RWPE1 (cell line): ENCODE measurements around the gene CCDC174.

Source experiments
- CTCF ChIA-PET: fragments of 350-600 bp; sonication (Branson Sonifier 250); formaldehyde crosslinking; extraction: SDS; loops from one replicate; lab custom pipeline; 2021; lab: Yijun Ruan, JAX
- POLR2A ChIA-PET: fragments of 400-600 bp; formaldehyde crosslinking; extraction: SDS; loops from one replicate; lab custom pipeline; 2020; ENCODE audit warnings: antibody characterized with exemption; ENCODE audit not compliant: low non-redundant PET; lab: Yijun Ruan, JAX
- DNase-seq: peaks from one replicate; pipeline ENCODE4 v3.0.0; 2012; ENCODE audit warnings: low spot score
- H3K27ac ChIP-seq: fragments of 450-650 bp; 2 replicates; pipeline ENCODE4 v1.5.1; 2017
- TF ChIP-seq, protein P1 (sequence below): fragments of 450-650 bp; conservative IDR thresholded peaks from 2 replicates; pipeline ENCODE4 v1.5.1; 2017; ENCODE audit warnings: low read depth, mild to moderate bottlenecking

The CCDC174 gene

DNA sequence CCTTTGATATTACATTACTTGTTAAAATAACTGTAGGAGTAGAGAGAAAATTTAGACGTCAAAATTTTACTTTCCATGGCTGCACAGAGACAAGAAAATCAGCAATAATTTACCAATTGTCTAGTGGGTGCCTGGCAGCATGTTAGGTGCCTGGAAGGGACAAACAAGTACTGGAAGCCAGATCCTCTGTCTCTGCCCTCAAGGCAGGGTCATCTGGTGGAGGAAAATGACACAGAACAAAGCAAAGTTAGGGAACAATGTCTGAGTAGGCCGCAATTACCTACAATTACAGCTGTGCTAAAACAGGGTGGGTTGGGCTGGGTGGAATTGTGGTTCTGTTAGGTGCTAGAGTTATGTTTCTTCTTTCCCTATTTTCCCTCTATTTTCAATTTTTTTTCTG, 7.4 kb downstream of the CCDC174 start:
- H3K27ac ChIP-seq = no peak overlapping the region
- ChIA-PET CTCF (no interaction called here), POLR2A (no interaction called here)
- TF ChIP-seq, protein P1, sequence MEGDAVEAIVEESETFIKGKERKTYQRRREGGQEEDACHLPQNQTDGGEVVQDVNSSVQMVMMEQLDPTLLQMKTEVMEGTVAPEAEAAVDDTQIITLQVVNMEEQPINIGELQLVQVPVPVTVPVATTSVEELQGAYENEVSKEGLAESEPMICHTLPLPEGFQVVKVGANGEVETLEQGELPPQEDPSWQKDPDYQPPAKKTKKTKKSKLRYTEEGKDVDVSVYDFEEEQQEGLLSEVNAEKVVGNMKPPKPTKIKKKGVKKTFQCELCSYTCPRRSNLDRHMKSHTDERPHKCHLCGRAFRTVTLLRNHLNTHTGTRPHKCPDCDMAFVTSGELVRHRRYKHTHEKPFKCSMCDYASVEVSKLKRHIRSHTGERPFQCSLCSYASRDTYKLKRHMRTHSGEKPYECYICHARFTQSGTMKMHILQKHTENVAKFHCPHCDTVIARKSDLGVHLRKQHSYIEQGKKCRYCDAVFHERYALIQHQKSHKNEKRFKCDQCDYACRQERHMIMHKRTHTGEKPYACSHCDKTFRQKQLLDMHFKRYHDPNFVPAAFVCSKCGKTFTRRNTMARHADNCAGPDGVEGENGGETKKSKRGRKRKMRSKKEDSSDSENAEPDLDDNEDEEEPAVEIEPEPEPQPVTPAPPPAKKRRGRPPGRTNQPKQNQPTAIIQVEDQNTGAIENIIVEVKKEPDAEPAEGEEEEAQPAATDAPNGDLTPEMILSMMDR = no peak
- no peak for DNase-seq

DNA sequence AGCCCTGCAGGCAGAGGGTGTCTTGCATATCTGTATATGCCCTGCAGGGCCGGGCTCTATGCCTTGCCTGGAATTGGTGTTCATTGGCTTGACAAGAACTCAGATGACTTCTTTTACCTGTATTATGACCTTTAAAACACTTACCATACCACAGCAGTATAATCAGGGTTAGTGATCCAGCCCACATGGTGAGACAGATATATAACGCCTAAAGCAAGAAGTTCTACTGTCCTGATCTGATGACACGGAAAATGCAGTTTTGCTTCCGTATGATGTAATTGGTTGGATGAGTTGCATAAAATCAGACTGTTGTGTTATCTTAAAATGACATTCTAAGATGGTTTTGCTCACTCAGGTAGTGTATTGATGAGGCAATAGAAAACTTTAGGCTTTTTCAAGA, 9.4 kb downstream of the CCDC174 start:
- no peak overlapping the region for H3K27ac ChIP-seq
- POLR2A ChIA-PET = no interaction called here
- CTCF ChIA-PET = no interaction called here
- TF ChIP-seq, protein P1 = no peak
- no peak for DNase-seq

DNA sequence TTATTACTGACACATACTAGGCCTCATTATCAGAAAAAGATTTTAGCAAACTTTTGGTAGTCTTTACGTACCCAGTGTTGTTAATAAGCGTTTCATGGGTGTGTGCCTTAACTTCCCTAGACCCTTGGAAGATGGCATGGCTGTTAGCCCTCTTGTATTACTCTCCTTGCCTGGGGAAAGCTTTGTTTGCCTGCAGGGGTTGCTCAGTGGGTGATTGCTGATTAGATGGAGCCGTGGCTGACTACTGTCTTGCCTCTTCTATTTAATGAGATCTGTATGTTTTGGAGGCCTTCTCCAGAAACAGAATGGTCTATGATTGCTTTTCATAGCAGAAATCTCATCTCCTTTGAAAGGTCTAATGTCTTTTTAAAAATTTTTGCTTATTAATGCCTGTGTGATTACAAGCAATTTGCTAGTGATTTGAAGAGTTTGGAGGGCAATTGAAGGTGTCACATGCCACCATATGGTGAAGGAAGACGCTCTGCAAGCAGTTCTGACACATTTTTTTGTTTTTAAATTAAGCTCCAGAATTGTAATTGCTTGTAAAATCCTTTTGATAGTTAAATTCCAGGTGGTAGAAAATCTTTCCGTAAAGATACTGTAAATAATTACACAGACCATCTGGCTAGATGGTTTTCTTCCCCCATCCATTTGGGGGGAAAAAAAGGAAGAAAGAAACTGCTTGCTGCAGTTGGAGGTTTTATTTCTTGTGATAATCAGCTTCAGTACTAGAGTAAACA, 12.0 kb downstream of the CCDC174 start:
- TF ChIP-seq, protein P1 = no peak
- DNase-seq = no peak
- ChIA-PET POLR2A (no interaction called here), CTCF (no interaction called here)
- H3K27ac ChIP-seq = no peak overlapping the region

DNA sequence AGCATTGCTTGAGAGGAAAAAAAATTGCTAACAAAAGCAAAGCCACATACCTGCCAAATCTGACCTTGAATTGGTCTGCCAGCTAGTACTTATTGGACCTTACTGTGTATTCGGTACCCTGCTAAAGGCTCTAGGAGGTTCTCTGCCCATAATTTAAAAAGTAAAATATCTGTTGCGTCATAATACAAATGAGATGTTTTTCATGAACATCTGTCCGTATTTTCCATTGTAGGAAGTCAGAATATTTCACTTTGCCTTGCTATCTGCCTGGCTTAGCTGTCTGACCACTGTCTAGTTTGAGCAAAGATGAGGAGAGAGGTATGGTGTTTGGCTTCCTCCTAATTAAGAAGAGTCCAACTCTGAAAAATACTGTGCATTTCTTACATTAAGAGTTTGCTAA, 12.6 kb downstream of the CCDC174 start:
- POLR2A ChIA-PET = no interaction called here
- no peak overlapping the region for H3K27ac ChIP-seq
- no peak for DNase-seq
- TF ChIP-seq, protein P1 = no peak
- CTCF ChIA-PET = no interaction called here

DNA sequence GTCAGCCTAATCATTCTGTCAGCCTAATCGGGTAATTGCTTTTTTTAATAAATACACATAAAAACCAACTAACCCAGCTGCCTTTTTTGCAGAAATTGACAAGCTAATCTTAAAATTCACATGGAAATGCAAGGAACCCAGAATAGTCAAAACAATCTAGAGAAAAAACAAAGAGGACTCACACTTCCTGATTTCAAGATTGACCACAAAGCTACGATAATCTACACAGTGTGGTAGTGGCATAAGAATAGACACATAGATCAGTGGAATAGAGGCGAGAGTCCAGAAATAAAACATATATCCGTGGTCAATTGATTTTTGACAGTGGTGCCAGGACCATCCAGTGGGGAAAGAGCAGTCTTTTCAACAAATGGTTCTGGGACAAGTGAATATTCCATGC, 21.0 kb downstream of the CCDC174 start:
- no peak overlapping the region for H3K27ac ChIP-seq
- DNase-seq = no peak
- ChIA-PET POLR2A (no interaction called here), CTCF (interaction anchor here (1.1 kb wide), 1 partner anchor 248 kb away, joined by 6 read pairs; no protein-coding TSS in a partner anchor)
- TF ChIP-seq, protein P1 = no peak

DNA sequence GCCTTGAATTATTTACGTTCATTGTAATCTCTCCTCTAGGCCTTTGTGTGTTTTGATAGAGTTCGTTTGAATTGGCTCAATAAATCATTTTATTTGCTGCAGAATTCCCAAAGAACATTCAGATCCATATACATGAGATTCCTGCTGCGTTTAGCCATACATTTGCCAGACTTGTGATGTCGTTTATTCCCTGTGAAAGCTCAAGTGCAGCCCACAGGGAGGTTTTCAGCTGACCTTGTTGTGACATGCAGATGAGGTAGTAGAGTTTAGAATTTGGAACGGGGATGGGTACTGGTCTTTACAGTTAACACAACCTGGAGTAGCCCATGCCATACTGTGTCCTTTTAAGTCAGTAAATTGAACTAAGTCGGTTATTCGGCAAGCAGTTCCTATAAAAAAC, 23.3 kb downstream of the CCDC174 start, which contains the start of gene C3orf20:
C3orf20 (plus strand) TSS at position 301 of the 400 bp plus-strand sequence. CDS start 7,573 bp downstream, outside the sequence.
- CTCF ChIA-PET = no interaction called here
- POLR2A ChIA-PET = no interaction called here
- DNase-seq = no peak
- no peak within 1 kb of the TSS for H3K27ac ChIP-seq
- TF ChIP-seq, protein P1 = no peak
